WTC11 (cell line): ENCODE data around the gene NDUFA11. TPM values are rescaled to one million over a fixed set of nuclear protein-coding genes. Genes with fewer than 3 reads are reported as not detected.

ENCODE experiments used
- ATAC-seq: fragments of 200-7000 bp; cut with Tn5 transposase; 2 replicates; pipeline ENCODE4 v1.10.0; 2021; ENCODE audit warnings: mild to moderate bottlenecking, moderate library complexity
- CTCF ChIA-PET: fragments of 300-600 bp; sonication (Branson Sonifier 250); formaldehyde crosslinking; loops from one replicate; lab custom pipeline; 2021; ENCODE audit warnings: antibody characterized with exemption; lab: Charles Lee
- POLR2A ChIA-PET: fragments of 350-600 bp; sonication (Branson Sonifier 250); formaldehyde crosslinking; loops from one replicate; lab custom pipeline; 2021; ENCODE audit warnings: antibody characterized with exemption; lab: Charles Lee
- DNase-seq: peaks from one replicate; pipeline ENCODE4 v3.0.0; 2021; ENCODE audit warnings: low spot score
- H3K27ac Mint-ChIP-seq: 2 replicates; pipeline ENCODE4 v1.8.0; 2021; ENCODE audit warnings: mixed read lengths
- H3K27me3 Mint-ChIP-seq: 2 replicates; pipeline ENCODE4 v1.8.0; 2021; ENCODE audit warnings: low read depth, mild to moderate bottlenecking, moderate library complexity, mixed read lengths
- H3K36me3 Mint-ChIP-seq: 2 replicates; pipeline ENCODE4 v1.8.0; 2021; ENCODE audit warnings: mixed read lengths
- H3K4me1 Mint-ChIP-seq: 2 replicates; pipeline ENCODE4 v1.8.0; 2022; ENCODE audit warnings: mixed read lengths
- H3K4me3 Mint-ChIP-seq: 2 replicates; pipeline ENCODE4 v1.8.0; 2021; ENCODE audit warnings: mild to moderate bottlenecking, moderate library complexity, mixed read lengths
- H3K9me3 Mint-ChIP-seq: 2 replicates; pipeline ENCODE4 v1.8.0; 2021; ENCODE audit warnings: mixed read lengths
- ARID4B ChIP-seq: sonication (generic); formaldehyde crosslinking; IDR thresholded peaks from 2 replicates; pipeline ENCODE4 v1.8.0; 2023; ENCODE audit warnings: missing genetic modification reagents, mild to moderate bottlenecking, borderline replicate concordance
- CTCF ChIP-seq: fragments of 200-600 bp; IDR thresholded peaks from 2 replicates; pipeline ENCODE4 v1.8.0; 2022; ENCODE audit warnings: antibody characterized with exemption
- ESRRA ChIP-seq: sonication (generic); formaldehyde crosslinking; IDR thresholded peaks from 2 replicates; pipeline ENCODE4 v1.8.1; 2022; ENCODE audit warnings: mild to moderate bottlenecking, missing genetic modification reagents, borderline replicate concordance
- FOXP1 ChIP-seq: sonication (generic); formaldehyde crosslinking; IDR thresholded peaks from 2 replicates; pipeline ENCODE4 v1.8.0; 2022; ENCODE audit warnings: missing genetic modification reagents, mild to moderate bottlenecking, moderate library complexity, borderline replicate concordance
- FOXP4 ChIP-seq: sonication (generic); formaldehyde crosslinking; IDR thresholded peaks from 2 replicates; pipeline ENCODE4 v1.8.0; 2022; ENCODE audit warnings: mild to moderate bottlenecking, missing genetic modification reagents
- GRHL2 ChIP-seq: fragments of 250-450 bp; sonication (Bioruptor Pico); IDR thresholded peaks from 2 replicates; pipeline ENCODE4 v1.8.0; 2022; ENCODE audit warnings: mild to moderate bottlenecking, moderate library complexity; ENCODE audit not compliant: insufficient replicate concordance, severe bottlenecking
- JAZF1 ChIP-seq: fragments of 250-450 bp; sonication (Bioruptor Pico); IDR thresholded peaks from 2 replicates; pipeline ENCODE4 v1.9.0; 2021; ENCODE audit warnings: moderate library complexity, mild to moderate bottlenecking, inconsistent platforms
- JUN ChIP-seq: sonication (generic); formaldehyde crosslinking; IDR thresholded peaks from 2 replicates; pipeline ENCODE4 v1.8.0; 2023; ENCODE audit warnings: mild to moderate bottlenecking, missing genetic modification reagents
- MLX ChIP-seq: sonication (generic); formaldehyde crosslinking; IDR thresholded peaks from 2 replicates; pipeline ENCODE4 v1.8.1; 2023; ENCODE audit warnings: mild to moderate bottlenecking, missing genetic modification reagents, moderate library complexity
- NFE2L1 ChIP-seq: sonication (generic); formaldehyde crosslinking; IDR thresholded peaks from 2 replicates; pipeline ENCODE4 v1.8.1; 2023; ENCODE audit warnings: missing genetic modification reagents
- USF1 ChIP-seq: sonication (generic); formaldehyde crosslinking; IDR thresholded peaks from 2 replicates; pipeline ENCODE4 v1.8.0; 2022; ENCODE audit warnings: mild to moderate bottlenecking, missing genetic modification reagents
- ZBTB21 ChIP-seq: sonication (generic); formaldehyde crosslinking; IDR thresholded peaks from 2 replicates; pipeline ENCODE4 v1.8.1; 2023; ENCODE audit warnings: mild to moderate bottlenecking, missing genetic modification reagents, borderline replicate concordance
- ZBTB43 ChIP-seq: sonication (generic); formaldehyde crosslinking; IDR thresholded peaks from 2 replicates; pipeline ENCODE4 v1.8.1; 2023; ENCODE audit warnings: mild to moderate bottlenecking, missing genetic modification reagents
- ZNF219 ChIP-seq: sonication (generic); formaldehyde crosslinking; IDR thresholded peaks from 2 replicates; pipeline ENCODE4 v1.8.0; 2023; ENCODE audit warnings: missing genetic modification reagents, mild to moderate bottlenecking, borderline replicate concordance
- ZNF425 ChIP-seq: fragments of 250-450 bp; sonication (Bioruptor Pico); conservative IDR thresholded peaks from 2 replicates; pipeline ENCODE4 v1.9.0; 2021; ENCODE audit warnings: mild to moderate bottlenecking
- total RNA-seq: library from RNA; stranded (reverse); gene quantifications from 3 replicates; pipeline ENCODE4 v1.2.3, GENCODE V29; 2021

NDUFA11 gene
- total RNA-seq, 1 experiment from 2014 or later: 261 TPM

GRCh38 chr19:5943045-5943444 is 39.5 kb upstream of the NDUFA11 start:
- Mint-ChIP-seq H3K36me3 (peaks cover 26% of the 10 kb centered on the region), H3K4me1 (peaks cover 14% of the 10 kb centered on the region), H3K4me3 (no peak overlapping the region), H3K27me3 (no peaks in the 10 kb centered on the region), H3K9me3 (no peaks in the 10 kb centered on the region), H3K27ac (0 out of 2 replicates have a peak overlapping the region, but pooled peaks have one; percentile 57)
- CTCF ChIA-PET: interaction anchor here (1.0 to 1.7 kb wide), 3 partner anchors 25 to 139 kb away, joined by 4 to 8 read pairs (median 4); no protein-coding TSS in a partner anchor
- POLR2A ChIA-PET: no interaction called here
- TF ChIP-seq ZBTB43 (CRISPR knock-in tag): no peak
- ATAC-seq: no peak
- no peak for DNase-seq

- no peak for TF ChIP-seq CTCF
- TF ChIP-seq FOXP1 (CRISPR knock-in tag): no peak
- no peak for TF ChIP-seq ZNF425 (CRISPR knock-in tag)
- no peak for TF ChIP-seq ZNF219 (CRISPR knock-in tag)
- no peak for TF ChIP-seq GRHL2
- TF ChIP-seq ZBTB21: no peak
- no peak for TF ChIP-seq ARID4B
- TF ChIP-seq USF1 (CRISPR knock-in tag): no peak
- TF ChIP-seq JUN (CRISPR knock-in tag): no peak
- TF ChIP-seq JAZF1 (CRISPR knock-in tag): no peak
- TF ChIP-seq ESRRA (CRISPR knock-in tag): no peak
- no peak for TF ChIP-seq FOXP4 (CRISPR knock-in tag)
- no peak for TF ChIP-seq MLX (CRISPR knock-in tag)
- no peak for TF ChIP-seq NFE2L1 (CRISPR knock-in tag)
- ATAC-seq: no peak
- Mint-ChIP-seq H3K36me3 (peaks cover 29% of the 10 kb centered on the region), H3K4me3 (no peak overlapping the region), H3K9me3 (no peaks in the 10 kb centered on the region), H3K4me1 (peaks cover 3% of the 10 kb centered on the region; the same call in 1 of the 2 replicates), H3K27me3 (no peaks in the 10 kb centered on the region), H3K27ac (peak overlapping the region; percentile 45; the same call in 1 of the 2 replicates)
- CTCF ChIA-PET: interaction anchor here (0.6 to 1.4 kb wide), 2 partner anchors 27 to 80 kb away, joined by 3 to 4 read pairs; no protein-coding TSS in a partner anchor
- no peak for DNase-seq
- POLR2A ChIA-PET: no interaction called here
These were observed 38.1 kb upstream of the NDUFA11 start for GRCh38 chr19:5941673-5942072.
